Uterus (tissue), 4 donors: ENCODE measurements around the gene ITPR2. TPM values are rescaled to one million over a fixed set of nuclear protein-coding genes. Genes with fewer than 3 reads are reported as not detected.

Experiments used
- DNase-seq, 2 donors: peaks; one replicate each; pipeline ENCODE4 v3.0.0-alpha.2; 2019 to 2020
- H3K27ac ChIP-seq, 2 donors: fragments of 200-600 bp; sonication (generic); 1 replicate in 1 of 2; 2 replicates in 1 of 2; pipeline ENCODE4 v1.5.1; 2016 to 2018
- H3K27me3 ChIP-seq, 2 donors: fragments of 200-600 bp; sonication (generic); one replicate each; pipeline ENCODE4 v1.5.1; 2018 to 2019; ENCODE audit warnings: control low read depth in 1 of 2
- H3K36me3 ChIP-seq, 2 donors: fragments of 200-600 bp; sonication (generic); one replicate each; pipeline ENCODE4 v1.5.1; 2019; ENCODE audit warnings: control low read depth in 1 of 2
- H3K4me1 ChIP-seq, 2 donors: fragments of 200-600 bp; sonication (generic); one replicate each; pipeline ENCODE4 v1.5.1; 2018 to 2019; ENCODE audit warnings: control low read depth in 1 of 2
- H3K4me3 ChIP-seq, 2 donors: fragments of 200-600 bp; sonication (generic); 1 replicate in 1 of 2; 2 replicates in 1 of 2; pipeline ENCODE4 v1.5.1; 2018 to 2019; ENCODE audit warnings: mild to moderate bottlenecking in 1 of 2
- H3K9me3 ChIP-seq, 2 donors: fragments of 200-600 bp; sonication (generic); one replicate each; pipeline ENCODE4 v1.5.1; 2019; ENCODE audit warnings: control low read depth in 1 of 2
- CTCF ChIP-seq, 4 experiments: fragments of 200-600 bp in 2 of 4; fragments of 450-650 bp in 2 of 4; sonication (generic) in 2 of 4; IDR thresholded peaks; one replicate each; pipeline ENCODE4 v1.5.1; 2016 to 2019; ENCODE audit warnings: antibody characterized with exemption in 4 of 4, mild to moderate bottlenecking in 2 of 4, moderate library complexity in 1 of 4
- POLR2A ChIP-seq, 2 donors: fragments of 450-650 bp; IDR thresholded peaks; one replicate each; pipeline ENCODE4 v1.6.1; 2016; ENCODE audit warnings: antibody characterized with exemption in 2 of 2, mild to moderate bottlenecking in 1 of 2, moderate library complexity in 1 of 2
- intact Hi-C: fragments of 100-400 bp; cut with DNase I; formaldehyde crosslinking; loops from one replicate; pipeline ENCODE4 v1.15.1; 2023; ENCODE audit warnings: low total_unique reads
- total RNA-seq, 4 donors: library from RNA; depleted of rRNA in 3 of 4; stranded (reverse); fragments of >200 nt in 3 of 4; gene quantifications; one replicate each; pipeline versions ENCODE4 v1.1.0 to v1.2.4, GENCODE V29; 2014 to 2023
- donor health status: DM: yes; HTN: yes; CAD: no.

ITPR2 gene
- total RNA-seq, 4 donors from 2014 or later: 53.5 to 271 (median 60.4) TPM

- H3K36me3 ChIP-seq: no peaks in the 10 kb centered on the region
- intact Hi-C loops: no loop called here
- no peak for DNase-seq
- H3K4me3 ChIP-seq: no peak overlapping the region
- no peaks in the 10 kb centered on the region for H3K9me3 ChIP-seq
- no peak for TF ChIP-seq POLR2A (IDR thresholded peaks at IDR 0.05)
- TF ChIP-seq CTCF (IDR thresholded peaks at IDR 0.05): no peak
- no peak overlapping the region for H3K27ac ChIP-seq
- H3K4me1 ChIP-seq: no peaks in the 10 kb centered on the region
- H3K27me3 ChIP-seq: no peaks in the 10 kb centered on the region
Observed at GRCh38 chr12:26380897-26381296, 452.1 kb downstream of the ITPR2 start.

- Histone ChIP-seq H3K36me3 (no peaks in the 10 kb centered on the region), H3K4me3 (no peak overlapping the region), H3K27me3 (no peaks in the 10 kb centered on the region), H3K4me1 (no peaks in the 10 kb centered on the region), H3K27ac (no peak overlapping the region), H3K9me3 (no peaks in the 10 kb centered on the region)
- intact Hi-C loops: no loop called here
- DNase-seq: no peak
- no peak for TF ChIP-seq CTCF (IDR thresholded peaks at IDR 0.05)
- TF ChIP-seq POLR2A (IDR thresholded peaks at IDR 0.05): no peak
Observed at GRCh38 chr12:26379777-26380467, 453.1 kb downstream of the ITPR2 start.

GRCh38 chr12:26378711-26379110, 454.3 kb downstream of the ITPR2 start:
- H3K4me1 ChIP-seq: no peaks in the 10 kb centered on the region
- no peaks in the 10 kb centered on the region for H3K36me3 ChIP-seq
- intact Hi-C loops: no loop called here
- no peaks in the 10 kb centered on the region for H3K27me3 ChIP-seq
- DNase-seq: no peak
- no peak overlapping the region for H3K4me3 ChIP-seq
- H3K9me3 ChIP-seq: no peaks in the 10 kb centered on the region
- TF ChIP-seq POLR2A (IDR thresholded peaks at IDR 0.05) (no peak), CTCF (IDR thresholded peaks at IDR 0.05) (no peak)
- no peak overlapping the region for H3K27ac ChIP-seq

GRCh38 chr12:26374934-26375680, 457.9 kb downstream of the ITPR2 start:
- Histone ChIP-seq H3K27me3 (no peaks in the 10 kb centered on the region), H3K27ac (no peak overlapping the region), H3K36me3 (no peaks in the 10 kb centered on the region), H3K4me3 (no peak overlapping the region), H3K4me1 (no peaks in the 10 kb centered on the region), H3K9me3 (no peaks in the 10 kb centered on the region)
- intact Hi-C loops: no loop called here
- no peak for DNase-seq
- TF ChIP-seq CTCF (IDR thresholded peaks at IDR 0.05) (no peak), POLR2A (IDR thresholded peaks at IDR 0.05) (no peak)
